GM18519 (cell line): ENCODE results near the gene TMEM154.
A peak's percentile ranks its signal among the peaks of the same experiment; 100 is the strongest.

Experiments
- ATAC-seq: cut with Tn5 transposase; IDR thresholded peaks from one replicate; pipeline ENCODE4 v1.9.1; 2021; ENCODE audit warnings: mild to moderate bottlenecking, moderate library complexity; ENCODE audit not compliant: unreplicated experiment, low FRiP score

TMEM154 gene

DNA sequence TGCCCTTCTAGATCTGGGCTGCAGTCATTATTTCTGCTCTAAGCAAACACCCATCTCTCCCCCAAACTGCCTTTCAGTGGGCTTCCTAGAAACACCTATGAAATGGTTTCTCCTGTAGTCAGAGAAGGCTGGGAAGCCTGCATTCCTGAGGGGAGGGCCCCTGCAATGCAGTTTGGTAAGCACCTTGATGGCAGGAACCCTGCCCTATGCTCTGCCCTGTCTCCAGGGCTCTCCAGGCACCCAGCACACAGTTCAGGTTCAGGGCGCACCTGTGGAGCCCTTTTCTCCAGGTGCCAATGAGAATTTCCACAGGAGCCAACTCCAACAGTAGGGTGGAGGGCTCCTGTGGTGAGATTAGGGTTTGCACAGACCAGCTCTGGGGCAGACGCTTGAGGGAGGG is 74.8 kb downstream of the TMEM154 start:
- no peak for ATAC-seq

GRCh38 chr4:152601156-152601555 is 78.6 kb downstream of the TMEM154 start:
- ATAC-seq, result no peak

DNA sequence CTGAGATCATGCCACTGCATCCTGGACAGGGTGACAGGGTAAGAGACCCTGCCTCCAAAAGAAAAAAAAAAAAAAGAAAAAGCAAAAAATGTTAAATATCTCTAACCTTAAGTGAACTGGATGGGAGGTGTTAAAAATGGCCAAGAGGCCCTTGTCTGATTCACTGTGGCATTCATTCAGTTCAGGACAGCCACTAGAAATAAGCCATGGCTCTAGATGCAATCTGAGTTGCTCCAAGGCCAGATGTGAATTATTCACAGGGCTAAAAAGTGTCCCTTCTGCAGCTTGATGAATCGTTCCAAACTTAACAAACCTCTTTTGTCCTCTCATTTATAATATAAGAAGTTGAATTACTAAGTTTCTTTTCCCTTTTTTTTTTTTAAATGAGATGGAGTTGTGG is 80.2 kb downstream of the TMEM154 start:
- ATAC-seq, result no peak

- no peak for ATAC-seq
These were observed 80.7 kb downstream of the TMEM154 start for GRCh38 chr4:152599095-152599494.

GRCh38 chr4:152598454-152598853 is 81.3 kb downstream of the TMEM154 start:
- ATAC-seq, result no peak

GRCh38 chr4:152594978-152595925 is 84.5 kb downstream of the TMEM154 start:
- peak; percentile 62 for ATAC-seq

DNA sequence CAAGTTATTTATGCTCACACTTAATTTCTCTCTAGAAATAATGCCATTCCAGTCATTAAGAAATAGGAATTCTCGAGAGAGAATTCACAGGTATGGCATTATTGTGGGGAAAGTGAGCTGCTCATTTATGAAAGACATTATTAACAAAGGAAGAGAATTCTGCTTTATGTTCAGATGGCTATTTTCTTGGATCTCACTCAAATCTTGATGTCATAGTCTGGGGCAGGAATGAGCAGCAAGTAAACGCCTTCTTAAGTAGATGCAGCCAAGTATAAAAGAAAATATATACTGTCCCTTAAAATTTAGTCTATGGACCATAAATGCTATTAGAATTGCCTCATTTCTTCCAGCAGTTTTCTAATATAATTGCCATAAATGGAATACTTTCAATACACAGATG is 85.7 kb downstream of the TMEM154 start:
- no peak for ATAC-seq

- ATAC-seq, result no peak
These were observed 87.9 kb downstream of the TMEM154 start for GRCh38 chr4:152591876-152592275.

GRCh38 chr4:152591396-152591795 is 88.4 kb downstream of the TMEM154 start:
- no peak for ATAC-seq

DNA sequence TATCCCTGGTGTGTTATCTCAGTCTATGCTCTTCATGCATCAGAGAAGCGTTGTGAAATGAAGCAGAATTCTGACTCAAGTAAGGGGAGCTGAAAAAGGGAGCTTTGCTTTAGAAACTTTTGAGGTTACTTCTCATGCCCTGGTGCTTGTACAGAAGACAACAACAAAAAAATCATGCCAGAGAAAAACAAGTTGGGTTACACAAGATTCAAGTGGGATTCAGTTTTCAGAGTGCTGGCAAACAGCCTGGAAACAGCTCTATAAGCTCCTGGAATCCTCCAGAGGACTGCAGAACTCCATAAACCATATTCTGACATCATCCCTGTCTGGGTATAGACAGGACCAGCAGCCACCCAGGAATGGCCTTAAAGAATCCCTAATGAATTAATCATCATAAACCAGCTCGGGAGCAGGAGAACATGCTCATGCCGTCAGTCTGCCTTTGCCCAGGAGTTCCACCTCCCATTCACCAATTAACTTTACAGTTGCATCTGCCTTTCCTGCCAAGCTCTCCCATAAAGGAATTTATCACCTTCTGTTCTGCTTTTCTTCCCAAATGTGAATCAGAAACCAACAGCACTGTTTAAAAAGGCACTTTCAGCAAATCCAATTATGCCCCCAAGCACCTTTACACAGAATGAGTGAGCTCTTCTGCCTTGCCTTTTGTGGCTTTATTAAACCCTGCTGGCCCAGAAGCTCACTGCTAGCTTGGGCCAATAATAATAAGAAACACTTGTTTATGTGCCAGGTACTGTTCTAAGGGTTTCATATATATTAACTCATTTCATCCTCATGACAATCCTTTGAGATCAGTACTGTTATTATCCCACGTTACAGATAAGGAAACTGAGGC is 89.4 kb downstream of the TMEM154 start:
- ATAC-seq, result no peak

GRCh38 chr4:152588869-152589268 is 90.9 kb downstream of the TMEM154 start:
- no peak for ATAC-seq

DNA sequence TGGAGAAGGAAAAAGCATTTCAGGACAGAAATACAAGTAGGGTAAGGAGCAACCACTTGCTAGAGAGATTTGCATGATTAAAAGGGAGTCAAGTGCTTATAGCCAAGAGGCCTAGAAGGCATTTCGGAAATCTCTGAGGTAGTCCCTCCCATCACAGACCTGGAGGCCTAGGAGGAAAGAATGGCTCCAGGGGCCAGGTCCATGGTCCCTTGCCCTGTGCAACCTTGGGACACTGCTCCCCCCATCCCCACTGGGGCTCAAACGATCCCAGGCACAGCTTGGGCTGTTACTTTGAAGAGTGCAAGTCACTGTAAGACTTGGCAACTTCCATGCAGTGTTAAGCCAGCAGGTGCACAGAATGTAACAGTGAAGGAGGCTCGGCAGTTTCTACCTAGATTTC is 92.7 kb downstream of the TMEM154 start:
- ATAC-seq, result no peak

GRCh38 chr4:152586668-152587067 is 93.1 kb downstream of the TMEM154 start:
- ATAC-seq, result no peak

DNA sequence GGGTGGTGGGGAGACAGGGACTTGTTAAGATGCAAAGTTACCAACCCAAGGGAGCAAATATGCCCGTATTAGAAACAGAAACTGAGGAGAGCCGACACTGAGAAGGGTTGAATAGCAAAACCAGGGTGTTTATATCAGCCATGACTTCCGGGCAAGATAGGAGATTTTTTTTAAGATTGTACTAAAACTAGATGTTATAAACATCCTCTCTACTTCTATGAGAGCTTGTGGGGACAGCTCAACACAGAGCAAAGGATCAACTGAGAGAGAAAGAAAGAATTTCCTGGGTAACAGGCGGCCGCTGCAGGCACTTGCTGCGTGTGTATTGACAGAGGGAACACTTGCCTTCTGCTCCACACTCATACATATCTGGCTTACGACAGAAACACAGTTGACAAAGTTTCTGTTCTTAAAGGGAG is 94.8 kb downstream of the TMEM154 start:
- peak; percentile 50 for ATAC-seq

DNA sequence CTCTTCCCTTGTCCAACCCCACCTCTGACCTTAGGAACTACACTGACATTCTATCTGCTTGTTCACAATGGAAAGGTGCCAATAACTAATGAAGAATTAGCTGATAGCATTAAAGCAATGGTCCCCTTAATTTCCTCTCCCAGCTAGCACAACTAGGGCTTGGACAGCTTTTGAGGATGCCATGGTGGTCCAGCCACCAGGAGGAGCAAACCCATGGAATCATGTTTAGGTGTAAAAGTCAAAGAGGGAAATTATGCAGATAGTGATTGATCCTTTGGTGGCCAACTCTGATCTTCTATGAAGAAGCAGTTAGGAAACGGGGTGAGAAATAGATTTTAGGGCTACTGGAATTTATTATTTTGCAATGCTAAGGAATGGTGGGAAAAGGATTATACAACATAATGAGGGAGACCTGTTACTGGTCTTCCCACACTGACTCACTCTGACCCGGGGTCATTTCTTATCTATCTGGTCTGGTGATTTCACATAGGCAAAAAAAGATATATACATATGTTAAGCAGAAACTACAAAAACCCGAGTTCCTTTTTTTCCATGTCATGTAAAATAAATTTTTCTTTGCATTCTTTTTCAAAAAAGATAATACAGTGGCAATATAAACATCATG is 98.1 kb downstream of the TMEM154 start:
- no peak for ATAC-seq

DNA sequence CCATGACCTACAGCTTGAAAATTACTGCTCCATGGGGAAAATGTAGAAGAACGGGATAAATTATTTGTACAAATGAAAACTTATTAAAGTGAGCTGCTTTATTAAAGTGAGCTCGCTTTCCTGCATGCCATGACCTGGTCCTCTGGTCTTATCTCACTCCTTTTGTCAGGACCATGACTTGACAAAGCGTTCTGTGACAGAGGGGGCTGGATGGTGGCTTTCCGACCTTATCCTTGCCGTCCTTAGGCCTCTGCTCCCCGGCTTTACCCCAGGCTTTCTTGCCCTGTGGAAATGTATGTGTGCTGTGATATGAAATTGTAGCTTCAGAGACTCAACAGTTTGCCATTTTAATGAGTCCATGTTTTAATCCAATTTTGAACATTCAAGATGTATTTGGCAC is 99.9 kb downstream of the TMEM154 start:
- ATAC-seq, result no peak

DNA sequence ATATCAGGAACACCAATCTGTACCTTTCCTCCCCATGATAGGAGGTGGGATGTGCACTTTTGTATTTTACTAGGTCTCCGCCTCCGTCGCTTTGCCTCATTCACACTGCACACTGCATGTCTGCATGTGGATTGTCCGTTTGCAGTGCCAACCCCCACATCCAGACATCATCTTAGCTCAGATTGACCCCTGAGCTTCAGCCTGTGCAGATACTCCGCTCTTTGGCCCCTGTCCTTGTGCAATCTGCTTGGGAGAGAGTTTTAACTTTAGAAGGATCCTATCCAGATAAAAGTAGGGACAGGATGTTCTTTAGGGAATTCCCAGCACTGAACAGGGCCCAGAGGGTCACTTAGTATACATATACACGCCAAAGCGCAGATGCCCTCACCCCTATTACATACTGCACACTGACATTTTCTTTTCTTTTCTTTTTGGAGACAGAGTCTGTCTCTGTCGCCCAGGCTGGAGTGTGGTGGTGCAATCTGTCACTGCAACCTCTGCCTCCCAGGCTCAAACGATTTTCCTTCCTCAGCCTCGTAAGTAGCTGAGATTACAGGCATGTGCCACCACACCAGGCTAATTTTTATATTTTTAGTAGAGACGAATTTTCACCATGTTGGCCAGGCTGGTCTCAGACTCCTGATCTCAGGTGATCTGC is 100.6 kb downstream of the TMEM154 start:
- ATAC-seq, result no peak

DNA sequence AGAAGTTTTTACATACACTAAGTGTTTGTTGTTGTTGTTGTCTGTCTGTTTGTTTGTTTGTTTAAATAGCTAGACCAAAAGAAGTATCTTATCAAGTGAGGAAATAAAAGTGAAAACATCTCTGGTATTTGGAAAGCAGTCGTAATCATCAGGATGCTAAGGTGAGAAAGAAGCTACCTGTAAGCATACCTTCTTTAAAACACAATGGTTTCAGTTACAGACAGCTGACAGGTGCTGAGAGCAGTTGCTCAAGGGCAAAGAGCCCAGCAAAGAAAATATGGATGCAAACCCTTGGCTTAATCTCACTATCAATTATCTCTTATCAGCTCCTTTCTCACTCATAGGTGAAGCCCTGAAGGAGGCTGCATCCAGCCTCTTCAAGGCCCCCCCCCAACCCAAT is 101.1 kb downstream of the TMEM154 start:
- no peak for ATAC-seq

- ATAC-seq, result peak; percentile 84
These were observed 101.9 kb downstream of the TMEM154 start for GRCh38 chr4:152577708-152578396.

DNA sequence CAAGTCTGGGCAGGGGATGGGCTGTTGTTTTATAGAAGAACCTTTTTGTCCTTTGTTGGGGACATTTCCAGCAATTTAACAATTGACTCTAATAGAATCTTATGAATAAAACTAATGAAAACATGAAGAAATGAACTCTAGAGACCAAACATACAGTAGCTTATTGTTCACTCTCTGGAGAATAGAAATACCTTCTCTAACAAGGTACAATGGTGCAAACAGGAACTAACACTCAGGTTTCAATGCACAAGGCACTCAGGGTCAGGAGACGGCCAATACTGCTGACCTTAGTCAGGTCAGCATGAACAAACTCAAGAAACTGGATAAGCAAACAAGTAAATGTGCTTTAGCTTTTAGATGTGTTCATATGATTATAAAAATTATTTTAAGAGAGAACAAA is 104.3 kb downstream of the TMEM154 start:
- ATAC-seq, result no peak
